ENCODE data around the gene RBFOX2.

- TF ChIP-seq, protein P1, sequence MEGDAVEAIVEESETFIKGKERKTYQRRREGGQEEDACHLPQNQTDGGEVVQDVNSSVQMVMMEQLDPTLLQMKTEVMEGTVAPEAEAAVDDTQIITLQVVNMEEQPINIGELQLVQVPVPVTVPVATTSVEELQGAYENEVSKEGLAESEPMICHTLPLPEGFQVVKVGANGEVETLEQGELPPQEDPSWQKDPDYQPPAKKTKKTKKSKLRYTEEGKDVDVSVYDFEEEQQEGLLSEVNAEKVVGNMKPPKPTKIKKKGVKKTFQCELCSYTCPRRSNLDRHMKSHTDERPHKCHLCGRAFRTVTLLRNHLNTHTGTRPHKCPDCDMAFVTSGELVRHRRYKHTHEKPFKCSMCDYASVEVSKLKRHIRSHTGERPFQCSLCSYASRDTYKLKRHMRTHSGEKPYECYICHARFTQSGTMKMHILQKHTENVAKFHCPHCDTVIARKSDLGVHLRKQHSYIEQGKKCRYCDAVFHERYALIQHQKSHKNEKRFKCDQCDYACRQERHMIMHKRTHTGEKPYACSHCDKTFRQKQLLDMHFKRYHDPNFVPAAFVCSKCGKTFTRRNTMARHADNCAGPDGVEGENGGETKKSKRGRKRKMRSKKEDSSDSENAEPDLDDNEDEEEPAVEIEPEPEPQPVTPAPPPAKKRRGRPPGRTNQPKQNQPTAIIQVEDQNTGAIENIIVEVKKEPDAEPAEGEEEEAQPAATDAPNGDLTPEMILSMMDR (IDR thresholded peaks at IDR 0.05), result no peak
- TF ChIP-seq POLR2A (IDR thresholded peaks at IDR 0.05) (no peak), POLR2AphosphoS5 (IDR thresholded peaks at IDR 0.05; ENCODE audit: insufficient read depth in 1 of 2, low read depth in 1 of 2) (no peak)
These were observed 270.2 kb downstream of the RBFOX2 start for GRCh38 chr22:35758394-35758793.
